CD4-positive, alpha-beta memory T cell (primary cell): ENCODE data around the gene TMSB15C. TPM values are rescaled to one million over a fixed set of nuclear protein-coding genes. Genes with fewer than 3 reads are reported as not detected.
A peak's percentile ranks its signal among the peaks of the same experiment; 100 is the strongest.
"Not testable (repeated sequence)": the region's sequence is repeated elsewhere in the genome, so short reads cannot be mapped to it uniquely, and the experiment has no call there.

Experiments used
- CTCF ChIA-PET: fragments of 350-600 bp; sonication (Branson Sonifier 250); formaldehyde crosslinking; loops from one replicate; lab custom pipeline; 2021; ENCODE audit warnings: inconsistent platforms; ENCODE audit not compliant: partially characterized antibody; lab: Charles Lee
- POLR2A ChIA-PET: fragments of 350-600 bp; sonication (Branson Sonifier 250); formaldehyde crosslinking; loops from one replicate; lab custom pipeline; 2021; ENCODE audit not compliant: partially characterized antibody; lab: Charles Lee
- DNase-seq, 5 donors: peaks; one replicate each; pipeline versions ENCODE4 v3.0.0 to v3.0.0-alpha.2; 2020 to 2022; ENCODE audit warnings: mixed read lengths in 1 of 5
- H3K27ac ChIP-seq: one replicate; pipeline ENCODE4 v1.7.0; 2013; ENCODE audit warnings: low read depth, low read length
- H3K27me3 ChIP-seq: 2 replicates; pipeline ENCODE4 v1.7.0; 2013; ENCODE audit warnings: mild to moderate bottlenecking, low read length, moderate library complexity; ENCODE audit not compliant: insufficient read depth
- H3K36me3 ChIP-seq: 2 replicates; pipeline ENCODE4 v1.7.0; 2013; ENCODE audit warnings: mild to moderate bottlenecking, low read length, moderate library complexity; ENCODE audit not compliant: insufficient read depth
- H3K4me1 ChIP-seq: 2 replicates; pipeline ENCODE4 v1.7.0; 2013; ENCODE audit warnings: mild to moderate bottlenecking, low read length, moderate library complexity; ENCODE audit not compliant: insufficient read depth
- H3K4me3 ChIP-seq, 2 donors: one replicate each; pipeline ENCODE4 v1.7.0; 2013; ENCODE audit warnings: low read length in 2 of 2, mild to moderate bottlenecking in 1 of 2
- H3K9me3 ChIP-seq, 2 donors: one replicate each; pipeline ENCODE4 v1.7.0; 2013; ENCODE audit warnings: low read length in 2 of 2, control low read depth in 1 of 2; ENCODE audit not compliant: control insufficient read depth in 1 of 2
- H3K27ac Mint-ChIP-seq, 7 donors: one replicate each; pipeline ENCODE4 v1.8.0; 2020 to 2021; ENCODE audit warnings: mixed read lengths in 7 of 7, mild to moderate bottlenecking in 6 of 7, inconsistent platforms in 3 of 7, moderate library complexity in 3 of 7
- H3K27me3 Mint-ChIP-seq, 2 donors: one replicate each; pipeline ENCODE4 v1.8.0; 2020 to 2021; ENCODE audit warnings: mixed read lengths in 2 of 2
- H3K36me3 Mint-ChIP-seq, 2 donors: one replicate each; pipeline ENCODE4 v1.8.0; 2020 to 2021; ENCODE audit warnings: mixed read lengths in 2 of 2, inconsistent platforms in 1 of 2, mild to moderate bottlenecking in 1 of 2
- H3K4me1 Mint-ChIP-seq, 4 donors: one replicate each; pipeline ENCODE4 v1.8.0; 2020 to 2021; ENCODE audit warnings: mixed read lengths in 4 of 4, mild to moderate bottlenecking in 1 of 4
- H3K4me3 Mint-ChIP-seq, 8 donors: one replicate each; pipeline ENCODE4 v1.8.0; 2020 to 2021; ENCODE audit warnings: mixed read lengths in 8 of 8, mild to moderate bottlenecking in 7 of 8, moderate library complexity in 6 of 8, inconsistent platforms in 3 of 8
- H3K9me3 Mint-ChIP-seq, 8 donors: one replicate each; pipeline ENCODE4 v1.8.0; 2020 to 2021; ENCODE audit warnings: mixed read lengths in 8 of 8, mild to moderate bottlenecking in 5 of 8, inconsistent platforms in 3 of 8, moderate library complexity in 1 of 8
- intact Hi-C: fragments of 100-400 bp; cut with micrococcal nuclease; formaldehyde crosslinking; loops from one replicate; pipeline ENCODE4 v1.15.1; 2023
- polyA plus RNA-seq, 2 donors: library from polyadenylated mRNA; unstranded; fragments of 300-500 nt; fragmentation: Illumina TruSeq; gene quantifications; one replicate each; pipeline ENCODE4 v1.2.3, GENCODE V29; 2021
- total RNA-seq, 2 experiments: library from RNA; stranded (reverse); gene quantifications; one replicate each; pipeline ENCODE4 v1.2.3, GENCODE V29; 2021

Gene TMSB15C
- total RNA-seq = 1 to 10 TPM; 2.8 to 3.6 TPM
- under 1 TPM; 0.41 to 0.48 TPM for polyA plus RNA-seq

- intact Hi-C loops = not testable (repeated sequence)
These were observed at the start of gene TMSB15C for GRCh38 chrX:104075778-104076445. Gene TMSB15C (minus strand): TSS chrX:104076236.

GRCh38 chrX:104122829-104123228 is 46.8 kb upstream of the TMSB15C start:
- DNase-seq = no peak
- Histone ChIP-seq H3K27ac (no peak overlapping the region), H3K36me3 (no peaks in the 10 kb centered on the region), H3K4me3 (no peak overlapping the region), H3K4me1 (peaks cover 12% of the 10 kb centered on the region), H3K9me3 (no peaks in the 10 kb centered on the region), H3K27me3 (no peaks in the 10 kb centered on the region)
- Mint-ChIP-seq H3K4me1 (peaks cover 11 to 19% (median 13%) of the 10 kb centered on the region in 4 donors), H3K27ac (peak overlapping the region in 6 of 7 donors; percentile 52 to 88 (median 79)), H3K4me3 (peak overlapping the region in 5 of 8 donors; percentile 13 to 75 (median 32)), H3K9me3 (no peaks in the 10 kb centered on the region), H3K36me3 (peaks cover 4 to 8% of the 10 kb centered on the region in 2 donors), H3K27me3 (no peaks in the 10 kb centered on the region)
- intact Hi-C loops = no loop called here
- ChIA-PET CTCF (interaction anchor here (1.5 to 1.7 kb wide), 3 partner anchors 10 to 15 kb away, joined by 3 to 13 read pairs (median 6); partner anchors contain the start of gene ZCCHC18), POLR2A (interaction anchor here (0.8 to 1.7 kb wide), 3 partner anchors 11 to 34 kb away, joined by 4 to 15 read pairs (median 5); partner anchors contain the start of genes SLC25A53 and ZCCHC18)

More at GRCh38 chrX:104075778-104076445, at the start of gene TMSB15C:
- H3K4me3 Mint-ChIP-seq, H3K27ac ChIP-seq, H3K36me3 Mint-ChIP-seq, POLR2A ChIA-PET, H3K4me1 Mint-ChIP-seq, H3K9me3 ChIP-seq, H3K36me3 ChIP-seq, H3K4me1 ChIP-seq, H3K4me3 ChIP-seq, H3K9me3 Mint-ChIP-seq, H3K27me3 Mint-ChIP-seq, H3K27me3 ChIP-seq, DNase-seq, CTCF ChIA-PET, H3K27ac Mint-ChIP-seq: not testable (repeated sequence)

- H3K36me3 ChIP-seq = no peaks in the 10 kb centered on the region
- Mint-ChIP-seq H3K4me3 (no peak overlapping the region), H3K4me1 (peaks cover 12 to 15% (median 13%) of the 10 kb centered on the region in 4 donors), H3K27me3 (no peaks in the 10 kb centered on the region), H3K27ac (no peak overlapping the region), H3K9me3 (peaks cover 0 to 1% (median 0%) of the 10 kb centered on the region in 8 donors), H3K36me3 (no peaks in the 10 kb centered on the region)
- H3K4me3 ChIP-seq = no peak overlapping the region
- no peak overlapping the region for H3K27ac ChIP-seq
- no peaks in the 10 kb centered on the region for H3K9me3 ChIP-seq
- CTCF ChIA-PET = interaction anchor here (0.6 kb wide), 1 partner anchor 14 kb away, joined by 3 read pairs; no protein-coding TSS in a partner anchor
- H3K27me3 ChIP-seq = no peaks in the 10 kb centered on the region
- POLR2A ChIA-PET = no interaction called here
- intact Hi-C loops = no loop called here
- DNase-seq = no peak
- H3K4me1 ChIP-seq = peaks cover 14% of the 10 kb centered on the region
These were observed 42.7 kb upstream of the TMSB15C start for GRCh38 chrX:104118765-104119164.

GRCh38 chrX:104117759-104118158 is 41.7 kb upstream of the TMSB15C start:
- Histone ChIP-seq H3K9me3 (no peaks in the 10 kb centered on the region), H3K36me3 (no peaks in the 10 kb centered on the region), H3K4me3 (no peak overlapping the region), H3K27me3 (no peaks in the 10 kb centered on the region), H3K4me1 (peaks cover 10% of the 10 kb centered on the region), H3K27ac (no peak overlapping the region)
- H3K36me3 Mint-ChIP-seq = peaks cover 0 to under 1% of the 10 kb centered on the region in 2 donors
- no peak for DNase-seq
- peaks cover 0 to 1% (median 0%) of the 10 kb centered on the region in 8 donors for H3K9me3 Mint-ChIP-seq
- ChIA-PET CTCF (no interaction called here), POLR2A (no interaction called here)
- peak overlapping the region in 1 of 8 donors; percentile 45 for H3K4me3 Mint-ChIP-seq
- H3K27me3 Mint-ChIP-seq = no peaks in the 10 kb centered on the region
- intact Hi-C loops = no loop called here
- peak overlapping the region in 1 of 7 donors; percentile 66 for H3K27ac Mint-ChIP-seq
- H3K4me1 Mint-ChIP-seq = peaks cover 4 to 15% (median 10%) of the 10 kb centered on the region in 4 donors

GRCh38 chrX:104113222-104113965 is 37.4 kb upstream of the TMSB15C start:
- Histone ChIP-seq H3K27ac (peak overlapping the region; percentile 64), H3K36me3 (no peaks in the 10 kb centered on the region), H3K4me1 (peaks cover 39% of the 10 kb centered on the region), H3K27me3 (no peaks in the 10 kb centered on the region), H3K9me3 (no peaks in the 10 kb centered on the region), H3K4me3 (peak overlapping the region; percentile 57 to 66)
- POLR2A ChIA-PET = interaction anchor here (0.8 to 5.4 kb wide), 7 partner anchors 9 to 427 kb away, joined by 3 to 29 read pairs (median 8); partner anchors contain the start of genes MORF4L2 and SLC25A53
- Mint-ChIP-seq H3K36me3 (peaks cover 0 to 2% of the 10 kb centered on the region in 2 donors), H3K4me3 (peak overlapping the region; percentile 87 to 95 (median 91)), H3K4me1 (peaks cover 19 to 43% (median 29%) of the 10 kb centered on the region in 4 donors), H3K9me3 (peaks cover 0 to 1% (median 0%) of the 10 kb centered on the region in 8 donors), H3K27ac (peak overlapping the region; percentile 78 to 92 (median 88)), H3K27me3 (no peaks in the 10 kb centered on the region)
- CTCF ChIA-PET = interaction anchor here (0.6 to 3.4 kb wide), 15 partner anchors 8 to 1387 kb away, joined by 3 to 48 read pairs (median 4); partner anchors contain the start of gene SLC25A53
- intact Hi-C loops = loop anchor here (1.0 to 5.0 kb wide), 3 partner anchors 15 to 196 kb away; no protein-coding TSS in a partner anchor
- peak; percentile 38 to 61 (median 49) for DNase-seq

DNA sequence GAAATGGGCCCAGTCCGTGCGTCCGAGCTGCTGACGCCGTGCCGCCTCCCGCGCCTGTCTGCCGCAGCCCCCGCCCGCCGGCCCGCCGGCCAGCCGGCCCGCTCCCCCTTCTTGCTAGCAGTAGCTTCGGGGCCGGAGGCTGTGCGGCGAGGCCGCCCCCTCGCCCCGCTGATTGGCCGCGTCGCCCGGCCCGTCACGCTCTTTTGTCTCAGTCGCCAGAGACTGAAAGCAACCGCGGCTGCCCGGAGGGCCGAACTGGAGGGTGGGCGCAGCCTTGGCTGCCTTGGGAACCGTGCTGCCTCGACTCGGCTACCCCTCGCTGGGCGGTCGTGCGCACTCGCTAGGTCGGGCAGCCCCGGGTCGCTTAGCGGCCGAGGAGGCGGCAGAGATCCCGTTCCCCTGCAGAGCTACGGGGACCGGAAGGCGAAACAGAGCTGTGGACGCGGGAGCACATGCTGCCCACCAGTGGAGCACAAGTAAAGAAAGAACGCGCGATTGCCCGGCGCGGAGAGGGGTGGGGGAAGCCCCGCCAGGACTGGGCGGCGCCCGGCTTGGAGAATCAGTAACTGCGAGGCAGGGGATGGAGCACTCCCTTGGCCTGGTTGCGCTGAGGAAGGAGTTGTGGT is 36.4 kb upstream of the TMSB15C start, which contains the start of gene ZCCHC18:
Gene ZCCHC18, plus strand, starts transcription at position 198 of the 626 bp plus-strand sequence. CDS start 1,589 bp downstream, outside the sequence.
- H3K9me3 Mint-ChIP-seq = peaks cover 0 to 1% (median 0%) of the 10 kb centered on the region in 8 donors
- Histone ChIP-seq H3K4me3 (peak within 1 kb of the TSS; percentile 57 to 66), H3K9me3 (no peaks in the 10 kb centered on the region), H3K36me3 (no peaks in the 10 kb centered on the region), H3K27me3 (no peaks in the 10 kb centered on the region), H3K4me1 (peaks cover 43% of the 10 kb centered on the region), H3K27ac (peak within 1 kb of the TSS; percentile 64)
- DNase-seq = peak in 4 of 5 donors; percentile 18 to 56 (median 24)
- ChIA-PET POLR2A (interaction anchor here (1.0 to 5.4 kb wide), 6 partner anchors 10 to 426 kb away, joined by 4 to 29 read pairs (median 12); partner anchors contain the start of genes MORF4L2 and SLC25A53), CTCF (interaction anchor here (0.9 to 3.4 kb wide), 10 partner anchors 9 to 268 kb away, joined by 3 to 48 read pairs (median 4); partner anchors contain the start of gene SLC25A53)
- H3K27me3 Mint-ChIP-seq = no peaks in the 10 kb centered on the region
- H3K36me3 Mint-ChIP-seq = peaks cover 0 to 2% of the 10 kb centered on the region in 2 donors
- peak within 1 kb of the TSS; percentile 87 to 95 (median 91) for H3K4me3 Mint-ChIP-seq
- peak within 1 kb of the TSS; percentile 86 to 98 (median 90) for H3K27ac Mint-ChIP-seq
- intact Hi-C loops = loop anchor here (2.0 to 5.0 kb wide), 2 partner anchors 24 to 195 kb away; no protein-coding TSS in a partner anchor
- peaks cover 19 to 43% (median 31%) of the 10 kb centered on the region in 4 donors for H3K4me1 Mint-ChIP-seq
